HPDE6-E6E7 (cell line): ENCODE results near the gene LYPD6B.

Source experiments
- DNase-seq: peaks from one replicate; pipeline ENCODE4 v3.0.0; 2011; ENCODE audit warnings: missing footprints; ENCODE audit errors: extremely low spot score

Gene LYPD6B

GRCh38 chr2:149076863-149077412, 38.4 kb downstream of the LYPD6B start:
- no peak for DNase-seq

DNA sequence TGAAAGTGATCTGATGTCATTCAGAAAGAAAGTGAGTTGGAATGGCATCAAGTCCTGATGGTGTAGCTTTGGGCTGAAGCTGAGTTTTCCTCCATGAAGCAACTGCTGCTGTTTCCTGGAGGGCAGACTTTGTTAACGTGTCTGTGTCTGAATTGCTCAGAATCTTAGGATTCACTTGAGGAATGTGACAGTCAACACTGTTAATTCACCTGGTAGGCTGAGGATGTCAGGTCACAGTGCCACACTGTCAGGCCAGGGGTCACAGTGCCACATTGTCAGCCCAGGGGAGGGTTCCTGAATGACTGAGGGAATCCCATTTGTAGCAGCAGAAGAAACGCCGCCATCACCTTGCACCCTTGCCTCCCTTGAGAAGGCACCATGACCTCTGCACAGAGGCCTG, 39.4 kb downstream of the LYPD6B start:
- DNase-seq = no peak

GRCh38 chr2:149080099-149080498, 41.6 kb downstream of the LYPD6B start:
- DNase-seq = no peak

DNA sequence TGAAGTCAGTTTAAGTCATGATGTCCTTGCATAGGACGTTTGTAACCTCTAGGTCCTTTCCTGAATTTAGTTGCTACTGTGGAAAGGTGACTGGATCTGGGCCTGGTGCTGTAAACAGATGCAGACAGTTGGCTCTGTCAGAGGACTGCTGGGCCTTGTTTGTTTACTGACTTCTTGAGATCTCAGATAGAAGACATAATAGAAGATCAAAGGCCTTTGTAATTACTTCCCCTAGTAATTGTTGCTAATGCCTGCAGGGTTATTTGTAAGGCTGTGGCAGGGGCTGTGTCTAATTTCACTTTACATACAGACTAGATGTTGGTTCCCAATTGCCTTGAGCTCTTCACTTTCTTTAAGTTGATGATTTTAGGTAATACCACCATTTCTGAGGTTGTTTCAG, 42.5 kb downstream of the LYPD6B start:
- DNase-seq = no peak

GRCh38 chr2:149082079-149082478, 43.6 kb downstream of the LYPD6B start:
- no peak for DNase-seq

GRCh38 chr2:149082735-149083134, 44.2 kb downstream of the LYPD6B start:
- no peak for DNase-seq

GRCh38 chr2:149084924-149085795, 46.7 kb downstream of the LYPD6B start:
- no peak for DNase-seq

- no peak for DNase-seq
Measured at GRCh38 chr2:149087751-149088150, 49.3 kb downstream of the LYPD6B start.

DNA sequence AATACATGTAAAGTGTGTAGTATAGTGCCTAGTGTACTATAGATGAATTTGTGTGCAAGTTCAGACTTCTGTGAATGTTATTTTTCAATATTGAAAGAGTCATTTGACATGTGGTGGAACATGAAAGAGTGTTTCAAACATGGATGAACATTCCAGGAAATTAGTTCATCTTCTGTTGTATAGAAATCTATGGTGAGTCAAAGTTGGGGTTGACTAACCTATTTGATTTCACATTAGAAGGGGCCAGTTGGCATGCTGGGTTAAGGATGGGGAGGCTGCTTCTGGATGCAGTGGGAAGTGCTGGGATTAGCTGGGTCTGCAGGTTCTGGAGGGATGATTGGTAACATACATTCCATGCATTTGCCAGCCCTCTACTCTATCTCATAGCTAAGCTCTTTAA, 50.6 kb downstream of the LYPD6B start:
- no peak for DNase-seq

- DNase-seq = no peak
Measured at GRCh38 chr2:149090706-149091105, 52.2 kb downstream of the LYPD6B start.

- DNase-seq = no peak
Measured at GRCh38 chr2:149093579-149093978, 55.1 kb downstream of the LYPD6B start.

DNA sequence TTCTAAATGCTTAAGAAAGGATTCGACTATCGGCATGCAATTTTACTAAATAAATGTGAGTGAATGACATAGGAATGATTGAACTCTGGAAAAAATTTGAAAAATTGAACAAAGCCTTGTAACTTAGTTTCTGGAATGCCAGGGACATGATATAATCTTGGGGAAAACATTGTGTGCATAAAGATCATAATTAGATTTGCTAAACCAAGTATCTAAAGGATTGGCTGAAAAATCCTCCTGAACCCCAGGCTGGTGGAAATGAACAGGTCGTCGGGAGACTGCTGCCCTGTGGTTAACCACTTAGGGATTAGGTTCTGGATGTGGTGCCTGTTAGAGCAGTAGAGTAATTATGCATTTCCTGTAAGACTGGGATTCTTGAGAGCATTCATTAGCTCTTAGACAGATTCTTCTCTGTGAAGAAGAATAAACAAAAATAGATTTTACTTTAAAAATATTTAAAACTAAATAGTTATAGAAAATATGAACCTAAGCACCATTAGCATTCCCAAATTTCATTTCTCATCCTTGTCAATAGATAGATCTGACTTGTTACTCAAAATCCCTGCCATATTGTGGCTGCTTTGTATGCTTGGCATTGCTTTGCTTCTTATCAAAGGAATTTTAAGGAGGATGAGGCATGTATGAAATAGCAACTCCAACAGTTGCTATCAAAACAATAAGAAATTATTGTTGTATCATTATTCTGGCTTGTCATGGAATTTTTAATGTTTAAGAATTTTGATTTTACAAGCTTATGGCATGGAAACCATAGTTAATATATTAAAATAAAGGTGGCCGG, 55.9 kb downstream of the LYPD6B start:
- DNase-seq = no peak

DNA sequence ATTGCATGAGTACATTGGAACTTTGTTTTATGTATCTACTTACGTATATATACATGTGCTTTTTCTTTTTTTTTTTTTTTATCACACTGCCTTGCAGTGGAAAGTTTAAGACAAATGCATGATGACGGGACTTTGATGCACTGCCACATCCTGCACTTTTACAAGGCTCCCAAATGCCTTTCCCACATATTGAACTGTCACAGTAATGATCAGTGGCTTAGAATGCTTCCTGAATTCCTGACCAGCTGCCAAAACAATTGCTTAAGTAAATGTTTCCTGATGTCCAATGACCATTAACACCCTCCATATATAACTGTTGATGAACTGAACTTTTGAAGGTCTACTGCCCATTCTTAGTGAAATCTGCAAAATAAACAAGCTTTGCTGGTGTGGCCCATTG, 60.2 kb downstream of the LYPD6B start:
- DNase-seq = no peak

DNA sequence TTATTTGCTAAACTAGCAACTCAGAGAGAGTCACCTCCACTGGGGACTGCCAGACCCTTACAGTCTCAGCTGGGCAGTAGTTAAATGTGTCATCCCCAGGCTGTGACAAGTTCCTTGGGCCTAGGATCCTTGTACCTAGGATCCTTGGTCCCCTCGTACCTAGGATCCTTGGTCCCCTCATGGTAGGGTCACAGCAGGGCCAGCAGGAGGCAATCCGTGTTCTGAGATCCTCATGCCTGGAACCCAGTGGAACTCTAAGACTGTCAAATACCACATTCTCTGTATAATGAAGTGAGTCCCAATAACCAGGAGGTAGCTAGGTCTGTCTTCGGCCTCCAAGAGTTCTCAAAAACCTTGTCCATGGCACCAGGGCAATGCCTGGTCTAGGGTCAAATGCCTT, 60.8 kb downstream of the LYPD6B start:
- no peak for DNase-seq

DNA sequence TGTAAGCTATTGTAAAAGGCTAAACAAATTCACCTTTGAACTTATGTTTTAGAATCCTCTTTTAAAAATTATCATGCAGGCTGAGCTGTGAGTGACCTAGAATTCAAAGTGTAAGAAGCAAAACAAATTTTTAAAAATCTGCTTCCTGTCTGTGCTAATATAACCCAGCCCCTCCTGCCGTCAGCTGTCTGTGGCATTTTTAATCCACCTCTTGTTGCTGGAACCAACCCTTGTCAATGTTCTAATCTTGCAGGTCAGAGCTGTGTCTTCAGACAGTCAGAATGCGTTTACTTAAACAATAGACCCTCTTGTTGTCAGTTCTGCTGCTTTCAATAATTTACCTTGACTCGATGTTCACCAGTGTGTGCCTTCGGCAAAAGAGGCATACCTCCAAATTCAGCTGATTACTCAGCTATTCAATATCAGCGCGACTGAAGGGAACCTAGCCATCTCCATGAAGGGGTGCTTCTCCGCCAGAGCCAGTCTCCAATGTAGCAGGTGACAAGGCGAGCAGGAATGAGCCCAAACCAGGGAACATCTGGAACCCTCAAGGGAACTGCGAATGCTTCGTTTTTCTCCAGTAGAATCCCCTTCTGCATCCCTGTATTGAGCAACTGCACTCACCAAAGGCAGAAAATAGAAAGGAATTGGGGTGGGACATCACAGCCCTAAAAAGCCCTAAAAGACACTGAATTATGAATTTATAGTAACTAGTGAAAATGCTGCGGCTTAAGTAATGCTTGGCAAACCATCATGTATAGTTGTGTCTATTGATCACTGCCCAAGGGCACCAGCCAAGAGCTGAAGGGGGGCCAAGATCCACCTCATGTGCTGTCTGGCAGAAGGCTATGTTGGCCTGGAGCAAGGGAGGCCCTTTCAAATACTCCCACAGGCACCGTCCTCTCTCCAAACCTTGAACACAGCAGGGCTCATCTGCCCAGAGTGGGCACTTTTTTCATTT, 62.5 kb downstream of the LYPD6B start:
- no peak for DNase-seq

DNA sequence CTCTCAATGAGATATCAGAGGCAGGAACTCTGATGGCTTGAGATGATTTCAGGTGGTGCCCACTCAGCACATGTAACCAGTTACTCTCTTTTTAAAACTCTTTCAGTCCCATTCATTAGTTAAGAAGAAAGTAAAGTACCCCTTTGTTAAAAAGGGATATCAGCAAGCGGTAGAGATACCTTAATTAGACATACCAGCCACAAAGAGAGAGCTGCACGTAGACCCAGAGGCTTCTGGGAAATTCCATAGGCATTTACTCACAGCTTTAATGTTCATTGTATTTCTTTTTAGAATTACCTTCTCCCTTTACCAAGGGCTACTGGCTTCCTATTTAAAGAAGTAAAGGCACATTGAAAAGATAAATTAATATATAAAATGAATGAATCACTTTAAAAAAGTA, 63.3 kb downstream of the LYPD6B start:
- DNase-seq = no peak

DNA sequence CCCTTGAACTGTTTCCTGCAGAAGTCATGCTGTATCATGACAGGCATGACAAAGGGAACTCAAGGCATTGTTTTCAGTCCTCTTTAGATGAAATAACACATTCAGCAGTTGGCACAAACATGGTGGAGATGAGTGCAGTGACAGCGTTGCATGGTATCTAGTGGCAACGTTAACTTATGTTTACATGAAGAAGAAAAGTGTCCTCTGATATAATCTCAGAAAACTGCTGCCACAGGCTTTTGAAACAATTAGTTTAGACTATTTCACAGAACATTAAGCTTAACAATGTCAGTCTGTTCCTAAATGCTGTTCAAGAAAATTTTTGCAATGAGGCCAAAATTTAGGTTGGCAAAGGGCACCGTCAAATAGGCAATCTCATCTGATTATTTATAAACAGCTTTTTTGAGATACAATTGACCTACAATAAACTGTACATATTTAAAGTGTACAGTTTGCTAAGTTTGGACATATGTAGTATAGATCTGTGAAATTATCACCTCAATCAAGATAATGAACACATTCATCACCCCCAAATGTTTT, 64.7 kb downstream of the LYPD6B start:
- no peak for DNase-seq

- DNase-seq = no peak
Measured at GRCh38 chr2:149104221-149104620, 65.7 kb downstream of the LYPD6B start.

DNA sequence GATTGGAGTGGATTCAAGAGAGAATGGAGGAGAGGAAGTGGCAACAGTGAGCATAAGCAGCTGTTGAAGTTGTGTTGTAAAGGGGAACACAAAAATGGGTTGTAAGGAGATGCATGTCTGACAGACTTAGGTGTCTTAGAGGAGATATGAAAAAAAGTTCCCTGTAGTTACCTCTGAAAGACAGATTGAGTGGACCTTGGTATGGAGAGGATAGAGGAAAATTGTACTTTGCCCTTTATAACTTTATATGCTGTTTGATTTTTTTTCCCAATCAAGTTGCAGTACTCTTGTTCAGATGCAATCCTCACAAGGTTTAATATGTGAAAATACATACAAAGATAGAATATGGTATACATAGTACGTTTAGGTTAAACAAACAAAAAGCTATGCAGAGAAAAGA, 73.6 kb downstream of the LYPD6B start:
- DNase-seq = no peak

DNA sequence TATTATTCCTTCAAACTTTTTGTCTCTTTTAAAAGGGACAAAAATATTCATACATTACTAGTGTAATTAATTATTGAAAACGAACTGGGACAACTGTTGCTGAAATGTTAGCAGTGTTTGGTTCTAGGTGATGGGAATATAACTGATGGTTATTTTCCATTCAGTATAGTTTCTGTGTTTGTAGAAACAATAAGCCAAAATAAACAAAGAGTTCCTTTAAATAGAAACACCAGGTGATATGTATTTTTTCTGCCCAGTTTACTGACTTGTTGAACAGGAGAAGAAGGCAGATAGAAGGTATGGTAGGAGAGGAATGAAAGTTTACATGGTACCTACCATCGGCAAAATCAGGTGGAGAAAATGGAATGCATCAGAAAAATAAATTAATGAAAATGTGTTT, 74.2 kb downstream of the LYPD6B start:
- no peak for DNase-seq

DNA sequence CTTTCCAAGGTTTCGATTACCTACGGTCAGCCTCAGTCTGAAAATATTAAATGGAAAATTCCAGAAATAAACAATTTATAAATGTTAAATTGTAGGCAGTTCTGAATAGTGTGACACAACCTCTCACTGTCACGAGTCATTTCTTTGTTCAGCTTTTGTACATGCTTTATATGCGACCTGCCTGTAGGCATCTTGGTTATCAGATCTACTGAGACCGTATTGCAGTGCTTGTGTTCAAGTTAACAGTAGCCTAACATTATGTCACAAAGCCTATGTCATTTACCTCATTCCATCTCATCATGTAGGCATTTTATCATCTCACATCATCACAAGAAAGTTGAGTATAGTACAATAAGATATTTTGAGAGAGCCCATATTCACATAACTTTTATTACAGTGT, 77.3 kb downstream of the LYPD6B start:
- no peak for DNase-seq
